DOHH2 (cell line): ENCODE results near the gene CLASP1.

Experiments used
- EZH2phosphoT487 ChIP-seq: fragments of 200-600 bp; sonication (generic); IDR thresholded peaks from 2 replicates; pipeline ENCODE4 v1.6.1; 2017; ENCODE audit warnings: borderline replicate concordance, mild to moderate bottlenecking, antibody characterized with exemption, low read length, moderate library complexity, mixed read lengths
- TF ChIP-seq, protein P1 (sequence below): fragments of 200-600 bp; sonication (generic); IDR thresholded peaks from one replicate; pipeline ENCODE4 v1.5.1; 2014; ENCODE audit warnings: antibody characterized with exemption, mild to moderate bottlenecking, low read depth, low read length; ENCODE audit not compliant: poor library complexity, severe bottlenecking

DNA sequence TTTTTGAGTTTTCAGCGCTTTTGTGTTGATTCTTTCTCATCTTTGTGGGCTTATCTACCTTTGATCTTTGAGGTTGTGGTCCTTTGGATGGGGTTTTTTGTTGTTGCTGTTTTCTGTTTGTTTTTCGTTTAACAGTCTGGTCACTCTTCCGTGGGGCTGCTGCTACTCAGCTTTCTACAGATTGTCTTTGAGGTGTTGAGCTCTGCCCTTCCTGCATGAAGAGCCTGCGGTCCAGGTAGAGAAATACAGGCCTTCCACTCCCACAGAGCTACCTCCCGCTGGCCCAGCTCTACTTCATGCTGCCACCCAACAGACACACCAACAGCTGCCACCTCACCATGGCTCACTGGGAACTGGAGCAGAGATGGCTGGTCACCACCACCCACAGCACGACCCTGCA, 180.3 kb downstream of the CLASP1 start:
- TF ChIP-seq, protein P1, sequence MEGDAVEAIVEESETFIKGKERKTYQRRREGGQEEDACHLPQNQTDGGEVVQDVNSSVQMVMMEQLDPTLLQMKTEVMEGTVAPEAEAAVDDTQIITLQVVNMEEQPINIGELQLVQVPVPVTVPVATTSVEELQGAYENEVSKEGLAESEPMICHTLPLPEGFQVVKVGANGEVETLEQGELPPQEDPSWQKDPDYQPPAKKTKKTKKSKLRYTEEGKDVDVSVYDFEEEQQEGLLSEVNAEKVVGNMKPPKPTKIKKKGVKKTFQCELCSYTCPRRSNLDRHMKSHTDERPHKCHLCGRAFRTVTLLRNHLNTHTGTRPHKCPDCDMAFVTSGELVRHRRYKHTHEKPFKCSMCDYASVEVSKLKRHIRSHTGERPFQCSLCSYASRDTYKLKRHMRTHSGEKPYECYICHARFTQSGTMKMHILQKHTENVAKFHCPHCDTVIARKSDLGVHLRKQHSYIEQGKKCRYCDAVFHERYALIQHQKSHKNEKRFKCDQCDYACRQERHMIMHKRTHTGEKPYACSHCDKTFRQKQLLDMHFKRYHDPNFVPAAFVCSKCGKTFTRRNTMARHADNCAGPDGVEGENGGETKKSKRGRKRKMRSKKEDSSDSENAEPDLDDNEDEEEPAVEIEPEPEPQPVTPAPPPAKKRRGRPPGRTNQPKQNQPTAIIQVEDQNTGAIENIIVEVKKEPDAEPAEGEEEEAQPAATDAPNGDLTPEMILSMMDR = no peak
- TF ChIP-seq EZH2phosphoT487 = no peak
